Panc1 (cell line): ENCODE measurements around the gene SRRM5. TPM values are rescaled to one million over a fixed set of nuclear protein-coding genes. Genes with fewer than 3 reads are reported as not detected.

Experiments
- ATAC-seq: fragments of 200-7000 bp; cut with Tn5 transposase; 2 replicates; pipeline ENCODE4 v1.9.1; 2020; ENCODE audit warnings: mild to moderate bottlenecking, moderate library complexity
- BruUV-seq: library from RNA; stranded (reverse); fragments of 400-500 nt; replicated peaks from 2 replicates; lab custom pipeline; 2021; lab: Mats Ljungman, UMichigan
- CTCF ChIA-PET: fragments of 300-600 bp; sonication (Branson Sonifier 250); formaldehyde crosslinking; loops from one replicate; lab custom pipeline; 2022; ENCODE audit warnings: antibody characterized with exemption; lab: Charles Lee
- POLR2A ChIA-PET: fragments of 300-600 bp; sonication (Branson Sonifier 250); formaldehyde crosslinking; loops from one replicate; lab custom pipeline; 2022; ENCODE audit warnings: antibody characterized with exemption; lab: Charles Lee
- DNase-seq: peaks from one replicate; pipeline ENCODE4 v3.0.0-alpha.2; 2010; ENCODE audit warnings: low read depth, low spot score
- H3K27ac ChIP-seq: 2 replicates; pipeline ENCODE4 v1.5.1; 2011; ENCODE audit warnings: mild to moderate bottlenecking, low read length, inconsistent platforms
- H3K27me3 ChIP-seq: fragments of 200-500 bp; sonication (Bioruptor generic); 2 replicates; pipeline ENCODE4 v1.6.0; 2014; ENCODE audit warnings: low read length, inconsistent platforms; ENCODE audit not compliant: control insufficient read depth, insufficient read depth
- H3K36me3 ChIP-seq: fragments of 200-500 bp; sonication (Bioruptor generic); 2 replicates; pipeline ENCODE4 v1.5.1; 2014; ENCODE audit warnings: inconsistent platforms, mild to moderate bottlenecking, low read length, moderate library complexity; ENCODE audit not compliant: control insufficient read depth, insufficient read depth
- H3K4me1 ChIP-seq: 2 replicates; pipeline ENCODE4 v1.5.1; 2011; ENCODE audit warnings: inconsistent platforms, mild to moderate bottlenecking, low read length, moderate library complexity; ENCODE audit not compliant: control insufficient read depth, insufficient read depth
- H3K4me3 ChIP-seq, 2 experiments: 2 replicates each; pipeline ENCODE4 v1.5.1; 2011 to 2012; ENCODE audit warnings: low read depth in 2 of 2, low read length in 2 of 2, mild to moderate bottlenecking in 2 of 2, inconsistent platforms in 1 of 2, moderate library complexity in 1 of 2
- H3K9me3 ChIP-seq: fragments of 200-500 bp; sonication (Bioruptor generic); 2 replicates; pipeline ENCODE4 v1.5.1; 2014; ENCODE audit warnings: low read depth, mild to moderate bottlenecking, inconsistent platforms, low read length, moderate library complexity; ENCODE audit not compliant: control insufficient read depth, insufficient read depth
- CTCF ChIP-seq: fragments of 450-650 bp; IDR thresholded peaks from 2 replicates; pipeline ENCODE4 v1.5.1; 2017; ENCODE audit warnings: mild to moderate bottlenecking
- POLR2AphosphoS5 ChIP-seq: IDR thresholded peaks from 2 replicates; pipeline ENCODE4 v1.6.1; 2012; ENCODE audit warnings: mild to moderate bottlenecking, low read depth, low read length, moderate library complexity
- REST ChIP-seq, 2 experiments: IDR thresholded peaks; 2 replicates each; pipeline ENCODE4 v1.6.1; 2011 to 2012; ENCODE audit warnings: low read depth in 2 of 2, control low read depth in 1 of 2, low read length in 1 of 2, mild to moderate bottlenecking in 1 of 2, moderate library complexity in 1 of 2; ENCODE audit not compliant: insufficient read depth in 1 of 2
- TCF7L2 ChIP-seq: IDR thresholded peaks from 2 replicates; pipeline ENCODE4 v1.6.1; 2011; ENCODE audit warnings: mild to moderate bottlenecking, low read depth, low read length, inconsistent platforms
- in situ Hi-C: cut with HindIII; loops from 2 replicates; pipeline ENCODE4 v1.10.0; 2016; ENCODE audit warnings: low sequenced_read_pairs, low pct_unique_long_range_greater_than_20kb
- intact Hi-C: fragments of 100-400 bp; cut with micrococcal nuclease; formaldehyde crosslinking; loops from one replicate; pipeline ENCODE4 v1.10.0; 2022; ENCODE audit not compliant: unreplicated experiment
- total RNA-seq: library from RNA; stranded (reverse); gene quantifications from one replicate; pipeline ENCODE4 v1.2.1, GENCODE V29; 2021; ENCODE audit not compliant: unreplicated experiment

Gene SRRM5
- total RNA-seq, 1 experiment from 2014 or later = 0.10 TPM

- no peaks in the 10 kb centered on the region for H3K27me3 ChIP-seq
- peak; percentile 25 for DNase-seq
- intact Hi-C loops (no loop called here), in situ Hi-C loops (no loop called here)
- CTCF ChIA-PET = no interaction called here
- ATAC-seq = peak; percentile 35
- peak overlapping the region; percentile 88 for H3K27ac ChIP-seq
- BruUV-seq = no TSS peak
- POLR2A ChIA-PET = no interaction called here
- no peaks in the 10 kb centered on the region for H3K36me3 ChIP-seq
- H3K9me3 ChIP-seq = no peaks in the 10 kb centered on the region
- H3K4me3 ChIP-seq = peak overlapping the region; percentile 68 to 85
- TF ChIP-seq POLR2AphosphoS5 = no peak
- TF ChIP-seq TCF7L2 = peak; percentile 84; the same call in 1 of the 2 replicates
- no peaks in the 10 kb centered on the region for H3K4me1 ChIP-seq
Measured at GRCh38 chr19:43618921-43619261, 7.0 kb downstream of the SRRM5 start.

DNA sequence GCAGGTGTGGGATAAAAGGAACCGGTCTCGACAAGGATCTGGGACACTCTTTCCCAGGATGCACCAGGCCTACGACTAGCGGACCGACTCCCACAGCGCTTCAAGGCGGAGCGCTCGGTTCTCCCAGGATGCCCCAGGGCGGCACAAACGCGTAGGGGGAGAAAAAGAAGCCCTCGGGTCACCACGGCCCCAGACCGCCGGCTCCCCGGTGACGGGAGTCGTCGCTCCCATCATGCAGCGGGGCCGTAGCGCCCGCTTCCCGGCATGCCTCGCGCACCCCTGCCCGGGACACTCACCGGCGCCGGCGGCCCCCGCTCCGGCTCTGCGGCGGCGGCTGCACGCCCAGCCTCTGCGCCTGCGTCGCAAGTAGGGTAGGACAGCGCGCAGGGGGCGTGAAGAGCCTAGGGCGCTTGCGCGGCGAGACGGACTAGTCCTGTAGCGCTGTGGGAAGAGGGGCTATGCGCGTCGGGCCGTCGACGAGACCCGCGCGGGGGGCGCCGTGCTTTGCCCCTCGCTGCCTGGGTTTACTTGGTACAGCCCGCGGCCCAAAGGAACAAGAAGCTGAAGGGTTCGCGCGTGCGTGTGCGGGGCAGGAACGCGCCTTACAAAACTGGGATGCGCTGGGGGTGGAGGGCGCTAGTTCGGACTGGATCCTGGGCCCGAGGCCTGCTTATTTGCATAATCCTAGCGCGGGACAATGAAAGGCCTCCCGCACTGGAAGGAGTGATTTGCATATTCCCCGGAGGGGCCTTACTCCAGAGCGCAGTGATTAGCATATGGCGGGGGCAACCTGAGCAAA is 7.6 kb downstream of the SRRM5 start, which contains the start of gene ZNF428:
ZNF428 (minus strand) TSS at position 368 of the 799 bp plus-strand sequence. CDS start 5,325 bp downstream, outside the sequence.
- DNase-seq (peak; percentile 30), ATAC-seq (peak; percentile 97)
- peak; percentile 45 for TF ChIP-seq TCF7L2
- TF ChIP-seq CTCF = no peak
- 0 out of 2 replicates have a peak, but pooled peaks have one; percentile 32 for TF ChIP-seq POLR2AphosphoS5
- no peak for TF ChIP-seq REST (IDR thresholded peaks at IDR 0.05; ENCODE audit: insufficient read depth in 1 of 2, low read depth in 2 of 2, low read length in 1 of 2)
- intact Hi-C loops (no loop called here), in situ Hi-C loops (no loop called here)
- Histone ChIP-seq H3K27me3 (no peaks in the 10 kb centered on the region), H3K9me3 (no peaks in the 10 kb centered on the region), H3K4me1 (no peaks in the 10 kb centered on the region), H3K4me3 (peak within 1 kb of the TSS; percentile 68 to 85), H3K27ac (peak within 1 kb of the TSS; percentile 88), H3K36me3 (no peaks in the 10 kb centered on the region)
- ChIA-PET POLR2A (interaction anchor here (0.6 kb wide), 1 partner anchor 142 kb away, joined by 5 read pairs; no protein-coding TSS in a partner anchor), CTCF (no interaction called here)
- no TSS peak for BruUV-seq
